GM03348 (cell line): ENCODE results near the gene RNH1.

ENCODE experiments used
- DNase-seq: peaks from one replicate; pipeline ENCODE4 v3.0.0; 2012; ENCODE audit warnings: low spot score

Gene RNH1

GRCh38 chr11:537622-538430 is 30.8 kb upstream of the RNH1 start:
- no peak for DNase-seq

GRCh38 chr11:536841-537621 is 30.0 kb upstream of the RNH1 start, which contains the start of gene LRRC56:
TSS of gene LRRC56 (plus strand) at chr11:537527. CDS start at chr11:540685, 3,158 bp downstream.
- peak; percentile 83 for DNase-seq

DNA sequence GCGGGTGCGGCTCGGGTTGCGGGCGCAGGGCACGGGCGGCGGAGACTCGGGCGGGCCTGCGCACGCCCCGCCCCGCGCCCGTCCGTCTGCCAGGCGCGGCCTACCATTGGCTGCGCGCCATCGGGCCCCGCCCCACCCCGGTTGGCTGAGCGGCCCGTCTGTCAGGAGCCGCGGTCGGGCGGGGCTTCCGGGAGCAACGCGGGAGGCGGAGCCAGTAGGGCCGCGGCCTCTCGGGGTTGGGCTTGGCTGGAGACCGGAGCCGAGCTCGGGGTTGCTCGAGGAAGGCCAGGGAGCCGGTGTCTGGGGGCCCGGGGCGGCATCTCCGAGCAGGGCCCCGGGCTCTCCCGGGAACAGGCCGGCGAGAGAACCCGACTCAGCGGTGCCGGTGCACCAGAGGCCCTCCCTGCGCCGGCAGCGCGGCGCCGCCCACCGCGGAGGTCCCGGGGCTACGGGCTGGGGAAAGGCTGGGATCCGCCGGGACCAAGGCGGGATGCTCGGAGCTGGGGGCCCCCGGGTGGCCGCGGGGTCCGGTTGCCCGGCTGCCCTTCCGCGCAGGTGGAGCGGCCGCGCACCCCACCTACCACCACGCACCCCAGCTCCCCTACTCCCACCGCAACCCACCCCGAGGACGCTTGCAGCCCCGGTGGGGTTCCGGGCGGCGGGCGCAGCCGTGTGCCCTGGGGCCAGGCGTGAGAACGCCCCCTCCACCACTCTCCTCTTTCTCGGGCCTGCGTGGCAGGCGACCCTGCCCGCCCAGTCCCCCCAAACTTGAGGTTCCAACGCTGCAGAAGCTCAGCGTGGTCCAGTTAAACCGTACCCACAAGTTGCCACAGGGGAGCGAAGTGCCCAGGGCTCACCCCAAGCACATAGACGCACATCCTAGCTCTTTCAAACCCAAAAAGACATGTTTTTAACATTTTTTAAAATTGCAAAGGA is 28.7 kb upstream of the RNH1 start, which contains the start of gene HRAS:
TSS of gene HRAS (minus strand) at position 58 of the 936 bp plus-strand sequence.
- peak; percentile 100 for DNase-seq

GRCh38 chr11:535210-535518 is 28.1 kb upstream of the RNH1 start:
- no peak for DNase-seq

GRCh38 chr11:534396-535209 is 27.6 kb upstream of the RNH1 start:
- peak; percentile 50 for DNase-seq

GRCh38 chr11:533586-534395 is 26.7 kb upstream of the RNH1 start:
- no peak for DNase-seq

DNA sequence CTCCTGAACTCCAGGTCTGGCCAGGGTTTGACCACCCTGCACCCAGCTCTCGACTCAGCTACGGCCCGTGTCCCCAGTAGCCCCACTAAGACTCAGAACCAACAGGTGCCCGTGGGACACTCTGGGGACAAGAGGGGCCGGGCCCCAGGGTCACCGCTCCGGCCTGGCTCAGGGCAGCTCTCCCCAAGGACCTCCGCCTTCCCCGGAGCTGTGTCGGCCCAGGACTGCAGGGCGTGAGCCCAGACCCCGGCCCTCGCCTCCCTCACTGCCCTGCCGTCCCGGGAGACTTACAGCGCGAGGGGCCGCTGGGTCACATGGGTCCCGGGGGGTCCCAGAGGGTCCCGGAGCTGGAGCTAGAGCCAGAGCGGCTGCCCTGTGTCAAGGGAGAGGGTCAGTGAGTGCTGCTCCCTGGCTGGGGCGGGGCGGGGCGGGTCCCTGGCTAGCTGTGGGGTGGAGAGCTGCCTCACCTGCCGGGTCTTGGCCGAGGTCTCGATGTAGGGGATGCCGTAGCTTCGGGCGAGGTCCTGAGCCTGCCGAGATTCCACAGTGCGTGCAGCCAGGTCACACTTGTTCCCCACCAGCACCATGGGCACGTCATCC is 26.0 kb upstream of the RNH1 start:
- no peak for DNase-seq

DNA sequence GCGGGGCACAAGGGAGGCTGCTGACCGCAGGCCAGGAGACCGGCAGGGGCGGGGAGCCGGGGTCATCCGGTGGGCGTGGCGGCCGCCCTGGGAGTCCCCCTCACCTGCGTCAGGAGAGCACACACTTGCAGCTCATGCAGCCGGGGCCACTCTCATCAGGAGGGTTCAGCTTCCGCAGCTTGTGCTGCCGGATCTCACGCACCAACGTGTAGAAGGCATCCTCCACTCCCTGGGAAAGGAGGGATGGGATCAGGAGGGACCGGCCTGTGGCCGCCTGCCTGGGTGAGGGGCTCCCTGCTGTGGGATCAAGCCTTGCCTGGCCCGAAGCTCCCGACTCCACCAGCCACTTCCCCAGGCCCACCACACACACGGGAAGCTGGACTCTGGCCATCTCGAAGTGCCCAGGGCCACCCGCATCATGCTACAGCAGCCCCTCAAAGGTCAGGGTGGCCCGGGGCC is 25.5 kb upstream of the RNH1 start:
- no peak for DNase-seq

GRCh38 chr11:531919-532526 is 25.0 kb upstream of the RNH1 start:
- no peak for DNase-seq

- DNase-seq, result no peak
These were observed 24.2 kb upstream of the RNH1 start for GRCh38 chr11:530960-531831.

- DNase-seq, result no peak
These were observed 22.8 kb upstream of the RNH1 start for GRCh38 chr11:529728-530411.

DNA sequence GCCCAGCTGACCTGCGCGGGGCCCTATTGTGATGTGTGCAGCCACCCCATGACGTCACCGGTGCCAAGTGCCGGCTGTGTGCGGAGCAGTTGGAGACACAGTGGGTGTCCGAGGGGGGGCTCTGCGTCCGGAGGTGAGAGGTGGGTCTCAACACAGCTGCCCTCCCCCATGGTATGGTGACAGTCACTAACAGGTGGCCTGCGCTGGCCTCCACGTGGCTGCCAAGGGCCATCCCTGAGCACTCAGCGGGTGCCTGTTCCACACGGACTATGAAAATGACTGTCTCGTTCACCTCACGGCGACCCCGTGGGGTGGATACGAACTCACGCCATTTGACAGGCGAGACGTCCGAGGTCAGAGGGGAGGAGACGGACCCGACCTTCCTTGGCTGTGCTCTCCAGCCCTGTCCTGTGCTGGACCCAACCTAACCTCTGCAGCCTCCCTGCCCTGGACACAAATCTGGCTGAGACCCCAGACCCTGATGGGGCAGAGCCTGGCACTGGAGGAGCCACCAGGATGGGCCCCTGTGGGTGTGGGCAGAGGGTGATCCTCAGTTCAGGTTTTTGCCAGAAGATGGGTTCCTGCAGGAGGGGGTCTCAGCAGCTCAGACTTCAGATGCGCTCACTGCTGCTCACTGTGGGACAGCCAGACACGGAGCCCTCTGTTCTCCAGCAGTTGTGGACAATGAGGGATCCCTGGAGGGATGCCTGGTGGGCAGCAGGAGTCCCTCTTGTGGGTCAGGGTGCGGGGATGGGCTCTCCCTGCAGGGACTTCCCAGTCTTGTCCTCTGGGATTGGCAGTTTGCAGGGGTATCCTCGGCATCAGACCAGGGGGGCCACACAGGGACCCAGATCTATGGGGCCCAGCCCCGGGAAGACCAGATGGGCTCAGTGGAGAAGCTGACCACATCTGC is 22.0 kb upstream of the RNH1 start:
- DNase-seq, result no peak

DNA sequence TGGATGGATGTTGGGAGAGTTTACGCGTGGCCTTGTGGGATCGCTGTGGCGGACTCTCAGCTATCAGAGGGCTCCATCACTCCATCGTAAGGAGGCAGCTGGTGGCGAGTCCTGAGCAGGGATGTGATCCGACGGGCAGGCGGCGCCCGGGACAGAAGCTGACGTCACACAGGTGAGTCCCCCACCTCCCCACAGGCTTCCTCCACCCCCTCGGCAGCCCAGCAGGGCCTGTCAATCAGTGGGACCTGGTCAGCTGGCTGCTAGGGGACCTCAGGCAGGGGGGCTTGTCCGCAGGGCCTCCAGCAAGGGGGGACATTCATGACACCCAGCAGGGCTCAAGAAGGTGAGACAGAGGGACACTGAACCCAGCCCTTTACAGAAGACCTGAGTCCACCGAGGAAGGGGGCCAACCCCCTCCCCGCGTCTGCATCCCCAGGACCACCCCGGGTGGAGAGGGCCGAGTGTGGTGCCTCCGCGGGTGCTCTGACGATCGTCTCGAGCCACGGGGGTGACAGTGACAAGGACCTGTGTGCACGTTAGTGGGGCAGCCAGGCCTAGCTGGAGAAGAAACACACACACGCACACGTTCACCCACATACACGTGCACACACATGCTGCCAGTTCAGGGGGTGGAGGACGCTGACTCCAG is 21.2 kb upstream of the RNH1 start:
- no peak for DNase-seq

- no peak for DNase-seq
These were observed 19.1 kb upstream of the RNH1 start for GRCh38 chr11:526192-526591.

DNA sequence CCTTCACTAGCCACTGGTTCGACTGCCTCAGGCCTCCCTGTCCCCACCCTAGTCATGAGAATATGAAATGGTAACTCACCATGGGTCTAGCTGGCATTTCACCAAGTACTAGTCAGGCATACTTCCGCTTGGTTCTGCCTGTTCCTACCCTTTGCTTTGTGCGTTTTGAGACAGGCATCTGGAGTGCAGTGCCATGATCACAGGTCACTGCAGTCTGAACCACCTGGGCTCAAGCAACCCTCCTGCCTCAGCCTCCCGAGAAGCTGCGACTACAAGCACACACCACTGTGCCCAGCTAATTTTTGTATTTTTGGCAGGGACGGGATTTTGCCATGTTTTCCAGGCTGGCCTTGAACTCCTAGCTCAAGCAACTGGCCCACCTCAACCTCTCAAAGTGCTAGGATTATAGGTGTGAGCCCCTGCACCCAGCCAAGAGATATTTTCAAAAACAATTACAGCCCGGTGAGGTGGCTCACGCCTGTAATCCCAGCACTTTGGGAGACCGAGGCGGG is 14.2 kb upstream of the RNH1 start:
- no peak for DNase-seq
